Aorta (tissue), 5 donors: ENCODE results near the gene AIF1. TPM values are rescaled to one million over a fixed set of nuclear protein-coding genes. Genes with fewer than 3 reads are reported as not detected.
A peak's percentile ranks its signal among the peaks of the same experiment; 100 is the strongest.

Experiments
- ATAC-seq: fragments of 200-7000 bp; cut with Tn5 transposase; one replicate; pipeline ENCODE4 v1.9.1; 2022; ENCODE audit warnings: moderate library complexity; ENCODE audit not compliant: low FRiP score
- DNase-seq, 2 donors: peaks; one replicate each; pipeline ENCODE4 v3.0.0-alpha.2; 2020
- H3K27ac ChIP-seq, 2 donors: one replicate each; pipeline ENCODE4 v1.5.1; 2013; ENCODE audit warnings: low read length in 2 of 2, mild to moderate bottlenecking in 2 of 2, moderate library complexity in 2 of 2, control low read depth in 1 of 2, inconsistent platforms in 1 of 2, low read depth in 1 of 2
- H3K27me3 ChIP-seq, 2 donors: one replicate each; pipeline ENCODE4 v1.6.1; 2013; ENCODE audit warnings: control low read depth in 1 of 2, low read length in 1 of 2, mild to moderate bottlenecking in 1 of 2, moderate library complexity in 1 of 2; ENCODE audit not compliant: insufficient read depth in 2 of 2, control insufficient read depth in 1 of 2
- H3K36me3 ChIP-seq, 2 donors: one replicate each; pipeline ENCODE4 v1.6.1; 2013; ENCODE audit warnings: control low read depth in 1 of 2, low read length in 1 of 2, mild to moderate bottlenecking in 1 of 2; ENCODE audit not compliant: insufficient read depth in 2 of 2, control insufficient read depth in 1 of 2
- H3K4me1 ChIP-seq, 2 donors: one replicate each; pipeline ENCODE4 v1.6.1; 2013; ENCODE audit warnings: low read length in 2 of 2, control low read depth in 1 of 2, mild to moderate bottlenecking in 1 of 2, moderate library complexity in 1 of 2; ENCODE audit not compliant: insufficient read depth in 2 of 2, control insufficient read depth in 1 of 2
- H3K4me3 ChIP-seq, 2 donors: one replicate each; pipeline ENCODE4 v1.5.1; 2013; ENCODE audit warnings: low read length in 2 of 2, control low read depth in 1 of 2, mild to moderate bottlenecking in 1 of 2
- H3K9me3 ChIP-seq: one replicate; pipeline ENCODE4 v1.6.1; 2013; ENCODE audit warnings: mild to moderate bottlenecking, low read length; ENCODE audit not compliant: control insufficient read depth
- WGBS, 2 donors: extraction: QIAGEN DNeasy Blood & Tissue Kit; methylation state at CpG; one replicate each; pipeline ENCODE4 v1.1.7; 2013; 5-methylcytosine and 5-hydroxymethylcytosine counted together
- intact Hi-C, 2 donors: fragments of 100-400 bp; cut with DNase I; formaldehyde crosslinking; loops; one replicate each; pipeline versions ENCODE4 v1.14.2 to v1.15.0; 2022
- polyA plus RNA-seq, 2 donors: library from polyadenylated mRNA; stranded (reverse); fragments of 200-250 nt; gene quantifications; one replicate each; pipeline ENCODE4 v1.2.3, GENCODE V29; 2013
- total RNA-seq, 2 donors: library from RNA; stranded (reverse); fragmentation: NEBNext Ultra II Directional; extraction: Animal tissue kit (Norgen Biotek cat#: 25700); gene quantifications; one replicate each; pipeline ENCODE4 v1.2.1, GENCODE V29; 2021
- donor health status: healthy with polysubstance abuse.
- donor health status: Bipolar disorder and iron deficiency.
- donor health status: DM: no; HTN: no; CAD: no.
- donor health status: DM: no; HTN: no; CAD: no.
- donor health status: DM: yes; HTN: yes; CAD: no.

Gene AIF1
- total and polyA plus RNA-seq, 4 donors: 32.6 to 166 (median 53.3) TPM

DNA sequence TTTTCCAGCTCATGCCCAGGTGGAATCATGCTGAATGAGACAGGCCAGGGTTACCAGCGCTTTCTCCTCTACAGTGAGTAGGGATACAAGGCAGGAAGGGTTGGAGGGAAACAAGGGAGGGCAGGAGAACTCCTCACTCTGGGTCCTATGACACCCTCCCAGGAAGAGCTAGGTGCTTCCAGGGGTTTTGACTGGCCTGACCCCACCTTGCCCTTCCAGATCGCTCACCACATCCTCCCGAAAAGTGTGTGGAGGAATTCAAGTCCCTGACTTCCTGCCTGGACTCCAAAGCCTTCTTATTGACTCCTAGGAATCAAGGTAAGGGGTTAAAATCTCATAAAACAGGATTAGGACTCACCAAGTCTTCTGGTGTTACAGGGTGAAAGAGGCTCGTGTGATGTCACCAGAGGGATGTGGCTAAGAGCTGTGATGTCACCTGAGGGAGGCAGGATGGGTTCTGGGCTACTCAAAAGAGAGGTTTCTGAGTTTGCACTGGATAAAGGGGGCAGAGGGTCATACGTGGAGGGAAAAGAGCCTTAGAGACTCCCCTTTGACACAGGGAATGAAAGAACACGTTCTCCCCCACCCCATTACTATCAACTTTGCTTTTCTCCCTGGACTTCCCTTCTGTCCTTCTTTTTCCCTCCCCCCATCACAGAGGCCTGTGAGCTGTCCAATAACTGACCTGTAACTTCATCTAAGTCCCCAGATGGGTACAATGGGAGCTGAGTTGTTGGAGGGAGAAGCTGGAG lies 42.5 kb downstream of the AIF1 start:
- Histone ChIP-seq H3K27me3 (no peaks in the 10 kb centered on the region), H3K27ac (no peak overlapping the region), H3K4me3 (no peak overlapping the region), H3K36me3 (peaks cover 0 to 1% of the 10 kb centered on the region in 2 donors), H3K4me1 (no peaks in the 10 kb centered on the region), H3K9me3 (no peaks in the 10 kb centered on the region)
- intact Hi-C loops: loop anchor here in 1 of 2 donors (10.0 kb wide), 1 partner anchor 1757 kb away; the partner anchor contains the start of genes CUTA and PHF1
- DNase-seq (no peak), ATAC-seq (no peak)
- 74 to 75% methylated on average over 6 of the region's 6 CpGs for WGBS, 2 donors

DNA sequence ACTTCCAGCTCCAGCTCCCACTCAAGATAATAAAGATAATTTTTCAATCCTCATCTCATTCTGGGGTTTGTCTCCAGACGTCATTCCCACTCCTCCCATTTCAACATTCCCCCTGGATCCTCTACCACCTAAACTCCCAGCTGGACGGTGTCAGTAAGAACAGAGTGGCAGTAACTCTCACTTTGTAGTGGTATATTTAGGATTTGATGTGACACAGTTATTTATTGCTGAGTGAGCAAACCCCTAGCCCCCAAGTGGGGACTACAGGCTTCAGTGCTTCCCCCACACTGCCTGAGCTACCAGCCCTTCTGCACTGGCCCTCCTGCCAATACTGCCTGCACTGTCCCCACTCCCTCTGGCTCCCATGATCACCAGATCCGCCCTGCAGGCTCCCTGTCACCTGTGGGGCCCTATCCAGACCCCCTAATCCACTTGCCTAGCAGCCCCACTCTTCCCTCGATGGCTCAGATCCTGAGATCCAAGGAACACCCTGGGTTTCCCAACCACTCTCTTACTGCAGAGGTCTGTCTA lies 43.2 kb downstream of the AIF1 start:
- ATAC-seq (no peak), DNase-seq (no peak)
- Histone ChIP-seq H3K27ac (no peak overlapping the region), H3K4me1 (no peaks in the 10 kb centered on the region), H3K4me3 (no peak overlapping the region), H3K9me3 (no peaks in the 10 kb centered on the region), H3K27me3 (no peaks in the 10 kb centered on the region), H3K36me3 (peaks cover 0 to 1% of the 10 kb centered on the region in 2 donors)
- intact Hi-C loops: loop anchor here in 1 of 2 donors (10.0 kb wide), 1 partner anchor 1757 kb away; the partner anchor contains the start of genes CUTA and PHF1
- WGBS, 2 donors: 76 to 78% methylated on average over 4 of the region's 4 CpGs

DNA sequence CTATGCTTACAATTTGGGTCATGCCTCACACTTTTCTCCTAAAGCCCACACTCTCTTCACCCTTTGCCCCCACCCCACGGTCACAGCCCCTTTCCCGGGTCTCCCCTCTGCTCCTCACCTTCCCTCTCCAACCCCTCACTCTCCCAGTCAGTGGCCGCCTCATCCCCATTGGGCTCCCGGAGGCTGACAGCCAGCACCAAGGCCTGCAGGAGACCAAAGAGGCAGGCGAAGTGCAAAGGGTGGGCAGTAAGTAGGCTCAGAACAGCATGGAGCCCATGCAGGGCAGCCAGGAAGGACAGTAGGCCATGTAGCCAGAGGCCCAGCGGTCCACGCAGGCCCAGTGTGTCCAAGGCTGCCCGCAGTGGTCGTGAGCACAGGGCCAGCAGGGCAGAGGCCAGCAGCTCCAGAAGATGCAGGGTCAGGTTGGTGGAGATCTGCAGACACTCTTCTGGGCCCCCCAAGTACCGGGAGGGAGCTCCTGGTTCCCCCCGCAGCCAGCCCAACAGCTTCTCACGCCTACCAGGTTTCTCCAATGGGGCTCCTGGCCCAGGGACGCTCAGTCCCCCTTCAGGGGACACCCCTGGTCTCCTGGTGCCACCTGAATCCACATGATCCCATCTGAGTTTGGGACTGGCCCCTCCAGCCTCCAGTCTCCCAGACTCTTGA lies 44.1 kb downstream of the AIF1 start:
- ATAC-seq: no peak
- H3K4me1 ChIP-seq: no peaks in the 10 kb centered on the region
- peaks cover 0 to 1% of the 10 kb centered on the region in 2 donors for H3K36me3 ChIP-seq
- no peaks in the 10 kb centered on the region for H3K9me3 ChIP-seq
- intact Hi-C loops: loop anchor here in 1 of 2 donors (10.0 kb wide), 1 partner anchor 1756 kb away; the partner anchor contains the start of genes CUTA and PHF1
- H3K27ac ChIP-seq: peak overlapping the region in 1 of 2 donors; percentile 95
- no peak overlapping the region for H3K4me3 ChIP-seq
- no peaks in the 10 kb centered on the region for H3K27me3 ChIP-seq
- 80 to 84% methylated on average over 13 of the region's 13 CpGs for WGBS, 2 donors
- DNase-seq: no peak

DNA sequence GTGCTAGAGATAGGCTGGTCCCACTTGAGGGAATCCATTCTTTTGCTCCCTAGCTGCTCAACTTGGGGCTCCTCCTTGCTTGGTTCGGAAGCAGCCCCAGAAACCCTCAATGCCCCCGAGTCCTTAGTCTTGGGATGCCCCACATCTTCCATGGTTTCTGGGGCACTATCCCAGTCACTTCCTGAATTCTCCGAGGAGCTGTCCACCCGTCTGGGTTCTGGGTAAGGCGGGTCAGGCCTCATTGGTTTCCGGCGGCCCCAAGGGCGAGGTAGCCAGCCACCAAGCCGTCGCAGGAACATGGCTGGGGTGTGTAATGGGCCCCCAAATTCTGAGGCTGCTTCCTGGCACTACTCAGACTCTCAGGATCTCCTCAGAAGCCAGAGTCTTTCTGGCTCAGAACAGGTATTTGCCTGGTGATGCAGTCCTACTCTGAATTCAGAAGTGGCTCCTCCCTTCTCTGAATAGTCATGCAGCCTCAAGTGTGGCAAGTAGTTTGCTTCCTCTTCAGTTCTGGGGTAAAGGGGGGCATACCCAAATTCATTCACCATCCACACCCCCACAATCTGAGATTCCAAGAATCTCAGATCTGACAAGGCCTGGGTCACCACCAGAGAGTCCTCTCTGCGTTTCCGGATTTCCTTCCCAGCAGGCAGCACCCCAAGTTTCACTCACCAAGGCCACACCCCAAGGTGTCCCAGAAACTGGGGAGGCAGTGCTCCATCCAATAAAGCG lies 44.8 kb downstream of the AIF1 start:
- Histone ChIP-seq H3K4me3 (peak overlapping the region; percentile 83 to 85), H3K36me3 (peaks cover 0 to 1% of the 10 kb centered on the region in 2 donors), H3K27me3 (no peaks in the 10 kb centered on the region), H3K27ac (peak overlapping the region; percentile 57 to 95), H3K4me1 (no peaks in the 10 kb centered on the region), H3K9me3 (no peaks in the 10 kb centered on the region)
- ATAC-seq (no peak), DNase-seq (peak in 1 of 2 donors; percentile 52)
- intact Hi-C loops: loop anchor here in 1 of 2 donors (5.0 to 10.0 kb wide), 2 partner anchors 38 to 1755 kb away; partner anchors contain the start of genes CUTA, PHF1 and PRRC2A
- WGBS, 2 donors: 20 to 25% methylated on average over 13 of the region's 13 CpGs

DNA sequence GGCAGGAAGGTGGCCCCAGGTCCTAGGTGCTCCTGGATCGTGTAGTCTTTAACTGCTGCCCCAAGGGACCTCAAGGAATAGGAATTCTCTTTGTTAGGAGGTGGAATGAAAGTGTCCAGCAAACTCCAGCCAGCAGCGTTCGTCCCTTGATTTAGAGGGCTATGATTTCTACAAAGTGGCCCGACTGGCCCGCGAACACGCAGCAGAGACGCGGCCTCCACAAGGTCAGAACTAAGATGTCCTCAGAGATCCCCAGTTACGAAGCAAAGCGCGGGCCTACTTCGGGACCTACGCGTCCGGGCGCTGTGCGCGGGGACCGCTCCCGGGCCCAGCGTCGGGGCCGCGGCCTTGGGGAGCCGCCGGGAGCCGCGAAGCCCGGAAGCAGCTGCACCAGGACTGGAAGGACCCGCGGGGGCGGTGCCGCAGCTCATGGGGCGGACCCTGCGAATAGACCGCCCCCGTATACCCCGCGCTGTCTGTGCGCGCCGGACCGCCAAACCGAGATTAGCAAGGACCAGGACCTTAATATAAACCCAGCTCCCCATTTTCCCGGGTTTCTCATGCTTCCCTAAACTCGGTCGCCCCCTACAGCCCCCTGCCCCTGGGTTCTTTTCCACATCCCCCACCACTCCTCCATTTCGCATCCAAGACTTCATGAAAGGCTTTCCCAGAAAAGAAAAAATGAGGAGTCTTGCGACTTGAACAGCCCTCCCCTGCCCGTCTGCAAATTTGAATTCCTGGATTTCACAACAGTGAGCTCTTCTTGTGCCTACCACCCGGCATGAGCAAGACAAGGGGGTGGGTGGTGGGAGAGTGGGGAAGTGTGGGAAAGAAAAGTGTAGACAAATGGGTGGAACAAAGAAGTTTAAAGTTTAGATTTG lies 45.6 kb downstream of the AIF1 start, which contains the start of gene C6orf47:
Gene C6orf47, minus strand, starts transcription at position 398 of the 881 bp plus-strand sequence. CDS start 831 bp downstream, outside the sequence.
- no peaks in the 10 kb centered on the region for H3K9me3 ChIP-seq
- H3K36me3 ChIP-seq: peaks cover 0 to 1% of the 10 kb centered on the region in 2 donors
- WGBS, 2 donors: 0 to 1% methylated on average over 50 to 52 of the region's 52 CpGs
- H3K27ac ChIP-seq: peak within 1 kb of the TSS; percentile 57 to 95
- DNase-seq (peak; percentile 91 to 95), ATAC-seq (peak; percentile 87)
- H3K4me3 ChIP-seq: peak within 1 kb of the TSS; percentile 83 to 85
- H3K4me1 ChIP-seq: no peaks in the 10 kb centered on the region
- no peaks in the 10 kb centered on the region for H3K27me3 ChIP-seq
- intact Hi-C loops: loop anchor here in 1 of 2 donors (5.0 kb wide), 1 partner anchor 38 kb away; the partner anchor contains the start of gene PRRC2A

DNA sequence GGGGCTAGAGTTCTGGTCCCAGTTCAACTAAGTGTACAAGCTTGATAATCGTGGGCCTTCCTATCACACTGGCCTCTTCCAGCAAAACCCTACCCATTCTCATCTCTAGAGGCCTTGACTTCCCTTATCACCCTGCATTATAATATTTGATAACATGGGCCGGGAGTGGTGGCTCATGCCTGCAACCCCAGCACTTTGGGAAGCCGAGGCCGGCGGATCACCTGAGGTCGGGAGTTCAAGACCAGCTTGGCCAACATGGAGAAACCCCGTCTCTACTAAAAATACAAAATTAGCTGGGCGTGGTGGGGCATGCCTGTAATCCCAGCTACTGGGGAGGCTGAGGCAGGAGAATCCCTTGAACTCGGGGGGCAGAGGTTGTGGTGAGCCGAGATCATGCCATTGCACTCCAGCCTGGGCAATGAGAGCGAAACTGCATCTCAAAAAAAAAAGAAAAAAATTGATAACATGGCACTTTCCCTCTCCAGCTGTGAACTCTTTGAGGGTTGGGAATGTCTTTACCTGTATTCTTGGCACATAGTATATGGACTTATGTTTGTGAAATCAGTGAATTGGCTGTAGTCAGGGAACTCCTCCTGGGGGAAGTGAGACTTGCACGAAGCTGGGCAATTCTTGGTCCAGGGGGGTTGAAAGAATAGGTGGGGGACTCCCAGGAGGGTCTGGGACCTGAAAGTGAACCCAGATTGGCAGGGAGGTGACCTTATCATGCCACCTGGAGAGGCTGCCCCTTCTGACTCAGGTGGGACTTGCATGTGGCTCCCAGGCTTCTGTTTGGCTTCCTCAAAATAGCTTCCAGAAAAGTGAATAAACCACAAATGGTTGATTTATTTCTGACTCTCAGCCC lies 46.5 kb downstream of the AIF1 start:
- Histone ChIP-seq H3K36me3 (peaks cover 0 to 1% of the 10 kb centered on the region in 2 donors), H3K27ac (peak overlapping the region in 1 of 2 donors; percentile 57), H3K4me3 (no peak overlapping the region), H3K4me1 (no peaks in the 10 kb centered on the region), H3K27me3 (no peaks in the 10 kb centered on the region), H3K9me3 (no peaks in the 10 kb centered on the region)
- no peak for ATAC-seq
- WGBS, 2 donors: 74 to 76% methylated on average over 12 of the region's 12 CpGs
- intact Hi-C loops: loop anchor here in 1 of 2 donors (5.0 kb wide), 1 partner anchor 39 kb away; the partner anchor contains the start of gene PRRC2A
- no peak for DNase-seq

DNA sequence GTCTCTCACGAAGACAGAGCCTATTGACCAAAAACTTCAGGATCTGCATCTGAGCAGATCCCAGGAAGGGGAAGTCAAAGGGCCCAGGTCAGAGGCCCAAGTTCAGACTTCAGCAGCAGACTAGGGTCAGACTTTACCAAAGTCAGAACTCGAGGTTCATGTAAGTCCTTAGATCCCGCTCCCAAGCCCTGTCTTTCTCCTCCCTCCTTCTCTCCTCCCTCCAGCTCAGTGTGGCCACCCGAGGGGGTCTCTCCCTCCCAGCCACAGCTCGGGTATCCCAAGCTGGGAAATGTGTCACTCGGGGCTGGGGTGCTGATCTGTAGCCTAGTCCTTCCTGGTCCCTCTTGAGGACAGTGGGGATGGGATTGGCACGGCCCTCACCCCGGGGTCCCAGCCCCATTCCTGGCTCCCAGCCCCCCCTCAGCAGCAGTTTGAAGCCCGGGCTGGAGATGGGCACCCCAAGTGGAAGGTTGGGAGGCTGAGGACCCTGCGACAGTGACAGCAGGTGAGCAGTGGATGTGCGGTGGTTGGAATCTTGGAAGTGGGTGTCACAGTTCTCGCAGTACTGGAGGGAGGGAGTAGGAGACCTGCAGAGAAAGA lies 47.2 kb downstream of the AIF1 start:
- intact Hi-C loops: loop anchor here in 1 of 2 donors (5.0 kb wide), 1 partner anchor 40 kb away; the partner anchor contains the start of gene PRRC2A

More for the DNA sequence above, 47.2 kb downstream of the AIF1 start:
- Histone ChIP-seq H3K36me3 (peaks cover 0 to under 1% of the 10 kb centered on the region in 2 donors), H3K27me3 (no peaks in the 10 kb centered on the region), H3K27ac (no peak overlapping the region), H3K4me1 (no peaks in the 10 kb centered on the region), H3K4me3 (no peak overlapping the region), H3K9me3 (no peaks in the 10 kb centered on the region)
- no peak for ATAC-seq
- WGBS, 2 donors: 85 to 88% methylated on average over 12 of the region's 12 CpGs
- DNase-seq: no peak
